SK-N-SH (cell line): Measurements from ENCODE around the gene KPNA4.

ENCODE experiments used
- EP300 ChIP-seq, 2 experiments: IDR thresholded peaks; 2 replicates each; pipeline versions ENCODE4 v1.4.0 to v1.6.1; 2012; ENCODE audit warnings: borderline replicate concordance in 1 of 2, low read depth in 1 of 2, low read length in 1 of 2
- EZH2phosphoT487 ChIP-seq: fragments of 200-600 bp; sonication (generic); IDR thresholded peaks from 2 replicates; pipeline ENCODE4 v1.6.1; 2017; ENCODE audit warnings: low read depth, mixed run types, mild to moderate bottlenecking, antibody characterized with exemption, moderate library complexity, borderline replicate concordance
- FOXM1 ChIP-seq: IDR thresholded peaks from 2 replicates; pipeline ENCODE4 v1.4.0; 2012; ENCODE audit warnings: low read depth, mild to moderate bottlenecking
- GABPA ChIP-seq: IDR thresholded peaks from 2 replicates; pipeline ENCODE4 v1.4.0; 2012; ENCODE audit warnings: low read depth, mild to moderate bottlenecking
- POLR2AphosphoS5 ChIP-seq: IDR thresholded peaks from 2 replicates; pipeline ENCODE4 v1.6.1; 2012; ENCODE audit warnings: low read depth, low read length
- RAD21 ChIP-seq: IDR thresholded peaks from 2 replicates; pipeline ENCODE4 v1.6.1; 2012; ENCODE audit warnings: mild to moderate bottlenecking, low read length
- RCOR1 ChIP-seq: fragments of 150-350 bp; IDR thresholded peaks from 2 replicates; pipeline ENCODE4 v1.6.1; 2017; ENCODE audit warnings: antibody characterized with exemption, low read length
- TF ChIP-seq, protein P1 (sequence below): IDR thresholded peaks from 2 replicates; pipeline ENCODE4; 2012
- TF ChIP-seq, protein P2 (sequence below): fragments of 200-600 bp; sonication (generic); IDR thresholded peaks from 2 replicates; pipeline ENCODE4 v1.6.1; 2017; ENCODE audit warnings: antibody characterized with exemption, mild to moderate bottlenecking, moderate library complexity
- TF ChIP-seq, protein P3 (sequence below): IDR thresholded peaks from 2 replicates; pipeline ENCODE4 v1.4.0; 2012; ENCODE audit warnings: low read depth
- TF ChIP-seq, protein P4 (sequence below): fragments of 150-350 bp; IDR thresholded peaks from 2 replicates; pipeline ENCODE4 v1.6.1; 2017; ENCODE audit warnings: antibody characterized with exemption, low read length, low read depth, borderline replicate concordance

DNA sequence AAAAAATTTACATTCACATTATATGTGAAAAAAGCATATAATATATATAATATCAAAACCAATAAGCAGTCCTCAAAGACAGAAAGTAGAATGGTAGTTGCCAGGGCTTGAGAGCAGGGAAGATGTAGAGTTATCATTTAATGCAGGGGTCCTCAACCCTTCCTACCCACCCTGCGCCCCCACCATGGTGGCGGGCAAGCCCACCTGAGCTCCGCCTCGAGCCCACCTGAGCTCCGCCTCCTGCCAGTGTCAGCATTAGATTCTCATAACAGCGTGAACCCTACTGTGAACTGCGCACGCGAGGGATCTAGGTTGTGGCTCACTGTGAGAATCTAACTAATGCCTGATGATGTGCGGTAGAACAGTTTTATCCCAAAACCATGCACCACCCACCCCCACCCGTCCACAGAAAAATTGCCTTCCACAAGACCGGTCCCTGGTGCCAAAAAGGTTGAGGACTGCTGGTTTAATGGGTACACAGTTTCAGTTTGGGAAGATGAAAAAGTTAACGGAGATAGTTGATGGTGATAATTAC is 118.8 kb downstream of the KPNA4 start:
- TF ChIP-seq EP300 (IDR thresholded peaks at IDR 0.05; ENCODE audit: borderline replicate concordance in 1 of 2, low read depth in 1 of 2, low read length in 1 of 2) (no peak), GABPA (no peak), RAD21 (no peak), RCOR1 (no peak), POLR2AphosphoS5 (no peak), FOXM1 (no peak), EZH2phosphoT487 (no peak)
- TF ChIP-seq, protein P1, sequence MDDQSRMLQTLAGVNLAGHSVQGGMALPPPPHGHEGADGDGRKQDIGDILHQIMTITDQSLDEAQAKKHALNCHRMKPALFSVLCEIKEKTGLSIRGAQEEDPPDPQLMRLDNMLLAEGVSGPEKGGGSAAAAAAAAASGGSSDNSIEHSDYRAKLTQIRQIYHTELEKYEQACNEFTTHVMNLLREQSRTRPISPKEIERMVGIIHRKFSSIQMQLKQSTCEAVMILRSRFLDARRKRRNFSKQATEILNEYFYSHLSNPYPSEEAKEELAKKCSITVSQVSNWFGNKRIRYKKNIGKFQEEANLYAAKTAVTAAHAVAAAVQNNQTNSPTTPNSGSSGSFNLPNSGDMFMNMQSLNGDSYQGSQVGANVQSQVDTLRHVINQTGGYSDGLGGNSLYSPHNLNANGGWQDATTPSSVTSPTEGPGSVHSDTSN, result no peak
- TF ChIP-seq, protein P2, sequence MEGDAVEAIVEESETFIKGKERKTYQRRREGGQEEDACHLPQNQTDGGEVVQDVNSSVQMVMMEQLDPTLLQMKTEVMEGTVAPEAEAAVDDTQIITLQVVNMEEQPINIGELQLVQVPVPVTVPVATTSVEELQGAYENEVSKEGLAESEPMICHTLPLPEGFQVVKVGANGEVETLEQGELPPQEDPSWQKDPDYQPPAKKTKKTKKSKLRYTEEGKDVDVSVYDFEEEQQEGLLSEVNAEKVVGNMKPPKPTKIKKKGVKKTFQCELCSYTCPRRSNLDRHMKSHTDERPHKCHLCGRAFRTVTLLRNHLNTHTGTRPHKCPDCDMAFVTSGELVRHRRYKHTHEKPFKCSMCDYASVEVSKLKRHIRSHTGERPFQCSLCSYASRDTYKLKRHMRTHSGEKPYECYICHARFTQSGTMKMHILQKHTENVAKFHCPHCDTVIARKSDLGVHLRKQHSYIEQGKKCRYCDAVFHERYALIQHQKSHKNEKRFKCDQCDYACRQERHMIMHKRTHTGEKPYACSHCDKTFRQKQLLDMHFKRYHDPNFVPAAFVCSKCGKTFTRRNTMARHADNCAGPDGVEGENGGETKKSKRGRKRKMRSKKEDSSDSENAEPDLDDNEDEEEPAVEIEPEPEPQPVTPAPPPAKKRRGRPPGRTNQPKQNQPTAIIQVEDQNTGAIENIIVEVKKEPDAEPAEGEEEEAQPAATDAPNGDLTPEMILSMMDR, result no peak
- TF ChIP-seq, protein P3, sequence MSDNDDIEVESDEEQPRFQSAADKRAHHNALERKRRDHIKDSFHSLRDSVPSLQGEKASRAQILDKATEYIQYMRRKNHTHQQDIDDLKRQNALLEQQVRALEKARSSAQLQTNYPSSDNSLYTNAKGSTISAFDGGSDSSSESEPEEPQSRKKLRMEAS, result no peak
- TF ChIP-seq, protein P4, sequence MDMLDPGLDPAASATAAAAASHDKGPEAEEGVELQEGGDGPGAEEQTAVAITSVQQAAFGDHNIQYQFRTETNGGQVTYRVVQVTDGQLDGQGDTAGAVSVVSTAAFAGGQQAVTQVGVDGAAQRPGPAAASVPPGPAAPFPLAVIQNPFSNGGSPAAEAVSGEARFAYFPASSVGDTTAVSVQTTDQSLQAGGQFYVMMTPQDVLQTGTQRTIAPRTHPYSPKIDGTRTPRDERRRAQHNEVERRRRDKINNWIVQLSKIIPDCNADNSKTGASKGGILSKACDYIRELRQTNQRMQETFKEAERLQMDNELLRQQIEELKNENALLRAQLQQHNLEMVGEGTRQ, result no peak
